Ectodermal cell (in vitro differentiated cells): Measurements from ENCODE around the gene SF3B1.
"Not testable (repeated sequence)": the region's sequence is repeated elsewhere in the genome, so short reads cannot be mapped to it uniquely, and the experiment has no call there.

Experiments
- H3K27ac ChIP-seq: 2 replicates; pipeline ENCODE4 v1.7.0; 2013; ENCODE audit warnings: mild to moderate bottlenecking, low read depth, low read length; ENCODE audit not compliant: insufficient read depth, poor library complexity, severe bottlenecking
- H3K27me3 ChIP-seq: 2 replicates; pipeline ENCODE4 v1.7.0; 2013; ENCODE audit warnings: mild to moderate bottlenecking, low read length; ENCODE audit not compliant: insufficient read depth, control insufficient read depth, poor library complexity, severe bottlenecking
- H3K36me3 ChIP-seq: one replicate; pipeline ENCODE4 v1.7.0; 2013; ENCODE audit warnings: low read length; ENCODE audit not compliant: control insufficient read depth, insufficient read depth
- H3K4me1 ChIP-seq: one replicate; pipeline ENCODE4 v1.7.0; 2013; ENCODE audit warnings: low read length; ENCODE audit not compliant: control insufficient read depth, insufficient read depth
- H3K4me3 ChIP-seq: 2 replicates; pipeline ENCODE4 v1.7.0; 2013; ENCODE audit warnings: low read depth, low read length, control low read depth; ENCODE audit not compliant: insufficient read depth
- H3K9me3 ChIP-seq: 2 replicates; pipeline ENCODE4 v1.7.0; 2013; ENCODE audit warnings: mild to moderate bottlenecking, low read length, moderate library complexity; ENCODE audit not compliant: control insufficient read depth
- WGBS, 2 experiments: methylation state at CpG; one replicate each; pipeline ENCODE4 v1.1.7; 2013; ENCODE audit warnings: missing lambda C conversion rate in 2 of 2; 5-methylcytosine and 5-hydroxymethylcytosine counted together

SF3B1 gene

GRCh38 chr2:197455428-197455827, 20.6 kb upstream of the SF3B1 start:
- WGBS, 2 experiments = 93 to 97% methylated on average over 1 of the region's 1 CpG
- Histone ChIP-seq H3K36me3 (no peaks in the 10 kb centered on the region), H3K27ac (no peak overlapping the region), H3K27me3 (no peaks in the 10 kb centered on the region), H3K9me3 (no peaks in the 10 kb centered on the region), H3K4me1 (peaks cover 3% of the 10 kb centered on the region), H3K4me3 (no peak overlapping the region)

GRCh38 chr2:197454923-197455322, 20.1 kb upstream of the SF3B1 start:
- 96 to 99% methylated on average over 2 of the region's 2 CpGs for WGBS, 2 experiments
- Histone ChIP-seq H3K36me3 (no peaks in the 10 kb centered on the region), H3K9me3 (no peaks in the 10 kb centered on the region), H3K4me1 (peaks cover 3% of the 10 kb centered on the region), H3K27ac (no peak overlapping the region), H3K27me3 (no peaks in the 10 kb centered on the region), H3K4me3 (no peak overlapping the region)

- Histone ChIP-seq H3K27ac (peak overlapping the region; percentile 95), H3K9me3 (no peaks in the 10 kb centered on the region), H3K4me1 (peaks cover 3% of the 10 kb centered on the region), H3K36me3 (no peaks in the 10 kb centered on the region), H3K4me3 (peak overlapping the region; percentile 88), H3K27me3 (no peaks in the 10 kb centered on the region)
- WGBS, 2 experiments = 0 to 1% methylated on average over 8 of the region's 11 CpGs
Measured at GRCh38 chr2:197453914-197454398, 19.1 kb upstream of the SF3B1 start.

- no peaks in the 10 kb centered on the region for H3K9me3 ChIP-seq
- H3K4me1 ChIP-seq = peaks cover 3% of the 10 kb centered on the region
- H3K27me3 ChIP-seq = no peaks in the 10 kb centered on the region
- H3K36me3 ChIP-seq = no peaks in the 10 kb centered on the region
- peak within 1 kb of the TSS; percentile 95 for H3K27ac ChIP-seq
- WGBS, 2 experiments = 0 to 1% methylated on average over 70 of the region's 70 CpGs
- H3K4me3 ChIP-seq = peak within 1 kb of the TSS; percentile 88
Measured at GRCh38 chr2:197453123-197453913, 18.5 kb upstream of the SF3B1 start, which contains the start of gene COQ10B. Gene COQ10B (plus strand): TSS chr2:197453552. CDS start chr2:197453561, 9 bp downstream.

GRCh38 chr2:197452754-197453122, 17.9 kb upstream of the SF3B1 start:
- Histone ChIP-seq H3K27ac (no peak overlapping the region), H3K4me1 (peaks cover 3% of the 10 kb centered on the region), H3K27me3 (no peaks in the 10 kb centered on the region), H3K36me3 (no peaks in the 10 kb centered on the region), H3K9me3 (no peaks in the 10 kb centered on the region), H3K4me3 (peak overlapping the region; percentile 88)
- WGBS, 2 experiments = 17 to 18% methylated on average over 11 of the region's 11 CpGs

- H3K27me3 ChIP-seq, H3K36me3 ChIP-seq, H3K4me1 ChIP-seq, H3K4me3 ChIP-seq, H3K27ac ChIP-seq, H3K9me3 ChIP-seq: not testable (repeated sequence)
- WGBS, 2 experiments = 88 to 90% methylated on average over 6 of the region's 6 CpGs
Measured at GRCh38 chr2:197450935-197451358, 16.1 kb upstream of the SF3B1 start.

GRCh38 chr2:197450465-197450864, 15.6 kb upstream of the SF3B1 start:
- 95% methylated on average over 25 of the region's 25 CpGs for WGBS, 2 experiments
- Histone ChIP-seq H3K4me3 (no peak overlapping the region), H3K36me3 (no peaks in the 10 kb centered on the region), H3K27ac (no peak overlapping the region), H3K4me1 (peaks cover 3% of the 10 kb centered on the region), H3K27me3 (no peaks in the 10 kb centered on the region), H3K9me3 (no peaks in the 10 kb centered on the region)

GRCh38 chr2:197446844-197447243, 12.0 kb upstream of the SF3B1 start:
- H3K27ac ChIP-seq = no peak overlapping the region
- no peaks in the 10 kb centered on the region for H3K36me3 ChIP-seq
- no peak overlapping the region for H3K4me3 ChIP-seq
- no peaks in the 10 kb centered on the region for H3K4me1 ChIP-seq
- no peaks in the 10 kb centered on the region for H3K9me3 ChIP-seq
- H3K27me3 ChIP-seq = no peaks in the 10 kb centered on the region

- no peaks in the 10 kb centered on the region for H3K4me1 ChIP-seq
- H3K9me3 ChIP-seq = no peaks in the 10 kb centered on the region
- H3K27ac ChIP-seq = no peak overlapping the region
- no peaks in the 10 kb centered on the region for H3K27me3 ChIP-seq
- H3K36me3 ChIP-seq = no peaks in the 10 kb centered on the region
- 92 to 100% methylated on average over 1 of the region's 1 CpG for WGBS, 2 experiments
- no peak overlapping the region for H3K4me3 ChIP-seq
Measured at GRCh38 chr2:197445746-197446145, 10.9 kb upstream of the SF3B1 start.

- Histone ChIP-seq H3K27me3 (no peaks in the 10 kb centered on the region), H3K9me3 (no peaks in the 10 kb centered on the region), H3K4me3 (no peak overlapping the region), H3K36me3 (no peaks in the 10 kb centered on the region), H3K27ac (no peak overlapping the region), H3K4me1 (no peaks in the 10 kb centered on the region)
- 74 to 85% methylated on average over 5 of the region's 5 CpGs for WGBS, 2 experiments
Measured at GRCh38 chr2:197442857-197443256, 8.0 kb upstream of the SF3B1 start.
